ENCODE data around the gene FAN1.

Gene FAN1

GRCh38 chr15:30913761-30914160 is 10.0 kb downstream of the FAN1 start:
- no peak overlapping the region for H3K27ac ChIP-seq
- in situ Hi-C loops (cut with HindIII; ENCODE audit: low pct_ligation_motif_present, low sequenced_read_pairs) = no loop called here
- no peak for TF ChIP-seq CTCF (IDR thresholded peaks at IDR 0.05; ENCODE audit: low read depth, low read length, missing control alignments)
- no peak overlapping the region for H3K4me3 ChIP-seq (ENCODE audit: low read depth, low read length)
- no peak for DNase-seq
- peaks cover 12% of the 10 kb centered on the region for H3K36me3 ChIP-seq (replicated peaks)
- H3K27me3 ChIP-seq (replicated peaks) = no peaks in the 10 kb centered on the region

- H3K27me3 ChIP-seq (replicated peaks) = no peaks in the 10 kb centered on the region
- DNase-seq = no peak
- H3K4me3 ChIP-seq (ENCODE audit: low read depth, low read length) = no peak overlapping the region
- in situ Hi-C loops (cut with HindIII; ENCODE audit: low pct_ligation_motif_present, low sequenced_read_pairs) = no loop called here
- no peak for TF ChIP-seq CTCF (IDR thresholded peaks at IDR 0.05; ENCODE audit: low read depth, low read length, missing control alignments)
- H3K27ac ChIP-seq = no peak overlapping the region
- H3K36me3 ChIP-seq (replicated peaks) = peaks cover 15% of the 10 kb centered on the region
Observed at GRCh38 chr15:30917013-30917412, 13.3 kb downstream of the FAN1 start.

- in situ Hi-C loops (cut with HindIII; ENCODE audit: low pct_ligation_motif_present, low sequenced_read_pairs) = no loop called here
- no peak for DNase-seq
- Histone ChIP-seq H3K4me3 (ENCODE audit: low read depth, low read length) (no peak overlapping the region), H3K27me3 (replicated peaks) (no peaks in the 10 kb centered on the region), H3K36me3 (replicated peaks) (peaks cover 15% of the 10 kb centered on the region), H3K27ac (no peak overlapping the region)
- TF ChIP-seq CTCF (IDR thresholded peaks at IDR 0.05; ENCODE audit: low read depth, low read length, missing control alignments) = no peak
Observed at GRCh38 chr15:30917675-30918074, 14.0 kb downstream of the FAN1 start.

GRCh38 chr15:30918366-30918765 is 14.7 kb downstream of the FAN1 start:
- DNase-seq = no peak
- in situ Hi-C loops (cut with HindIII; ENCODE audit: low pct_ligation_motif_present, low sequenced_read_pairs) = no loop called here
- H3K36me3 ChIP-seq (replicated peaks) = peaks cover 15% of the 10 kb centered on the region
- no peak for TF ChIP-seq CTCF (IDR thresholded peaks at IDR 0.05; ENCODE audit: low read depth, low read length, missing control alignments)
- H3K27me3 ChIP-seq (replicated peaks) = no peaks in the 10 kb centered on the region
- no peak overlapping the region for H3K27ac ChIP-seq
- H3K4me3 ChIP-seq (ENCODE audit: low read depth, low read length) = no peak overlapping the region

GRCh38 chr15:30919877-30920550 is 16.3 kb downstream of the FAN1 start:
- no peak overlapping the region for H3K4me3 ChIP-seq (ENCODE audit: low read depth, low read length)
- in situ Hi-C loops (cut with HindIII; ENCODE audit: low pct_ligation_motif_present, low sequenced_read_pairs) = no loop called here
- no peaks in the 10 kb centered on the region for H3K27me3 ChIP-seq (replicated peaks)
- TF ChIP-seq CTCF (IDR thresholded peaks at IDR 0.05; ENCODE audit: low read depth, low read length, missing control alignments) = no peak
- no peak for DNase-seq
- no peak overlapping the region for H3K27ac ChIP-seq
- H3K36me3 ChIP-seq (replicated peaks) = peaks cover 8% of the 10 kb centered on the region

- H3K4me3 ChIP-seq (ENCODE audit: low read depth, low read length) = no peak overlapping the region
- TF ChIP-seq CTCF (IDR thresholded peaks at IDR 0.05; ENCODE audit: low read depth, low read length, missing control alignments) = no peak
- DNase-seq = no peak
- H3K27me3 ChIP-seq (replicated peaks) = no peaks in the 10 kb centered on the region
- in situ Hi-C loops (cut with HindIII; ENCODE audit: low pct_ligation_motif_present, low sequenced_read_pairs) = no loop called here
- peaks cover 12% of the 10 kb centered on the region for H3K36me3 ChIP-seq (replicated peaks)
- H3K27ac ChIP-seq = no peak overlapping the region
Observed at GRCh38 chr15:30921106-30921505, 17.4 kb downstream of the FAN1 start.
